HG03045 (cell line): Measurements from ENCODE around the gene NPBWR2.

Experiments
- ATAC-seq: cut with Tn5 transposase; IDR thresholded peaks from one replicate; pipeline ENCODE4 v1.9.1; 2021; ENCODE audit warnings: mild to moderate bottlenecking, moderate library complexity; ENCODE audit not compliant: unreplicated experiment

Gene NPBWR2

DNA sequence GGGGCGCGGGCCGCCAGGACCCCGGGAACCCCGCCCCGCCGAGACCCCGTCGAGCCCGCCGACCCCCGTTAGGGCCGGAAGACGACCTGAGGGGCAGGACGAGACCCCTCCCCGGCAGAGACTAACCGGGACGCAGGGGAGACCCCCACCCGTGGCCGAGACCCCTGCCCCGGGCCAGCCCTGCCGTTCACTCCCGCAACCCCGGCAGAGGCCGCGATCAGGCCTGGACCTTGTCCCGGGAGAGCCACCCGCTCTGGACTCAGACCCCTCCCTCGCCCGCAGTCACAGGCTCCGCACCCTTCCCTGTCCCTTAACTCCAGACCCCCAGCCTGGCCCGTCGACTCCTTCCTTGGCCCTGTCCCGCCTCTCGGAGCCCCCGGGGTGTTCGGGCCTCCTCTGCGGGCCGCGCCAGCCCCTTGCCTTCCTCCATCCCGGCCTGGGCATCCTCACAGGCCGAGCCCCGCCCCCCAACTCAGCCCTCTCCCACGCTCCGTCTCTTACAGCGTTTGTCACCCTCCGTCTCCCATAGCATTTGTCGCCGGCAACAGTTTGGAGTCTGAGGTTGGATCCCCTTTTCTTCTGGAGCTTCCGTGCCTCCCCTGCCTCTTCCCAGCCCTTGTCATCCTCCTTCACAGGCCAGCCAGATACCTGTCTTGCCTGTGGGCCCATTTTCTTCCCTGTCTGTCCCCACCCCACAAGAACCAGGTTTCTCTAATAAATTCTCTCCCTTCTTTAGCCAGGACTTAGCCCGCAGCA lies 43.8 kb downstream of the NPBWR2 start:
- ATAC-seq = no peak

DNA sequence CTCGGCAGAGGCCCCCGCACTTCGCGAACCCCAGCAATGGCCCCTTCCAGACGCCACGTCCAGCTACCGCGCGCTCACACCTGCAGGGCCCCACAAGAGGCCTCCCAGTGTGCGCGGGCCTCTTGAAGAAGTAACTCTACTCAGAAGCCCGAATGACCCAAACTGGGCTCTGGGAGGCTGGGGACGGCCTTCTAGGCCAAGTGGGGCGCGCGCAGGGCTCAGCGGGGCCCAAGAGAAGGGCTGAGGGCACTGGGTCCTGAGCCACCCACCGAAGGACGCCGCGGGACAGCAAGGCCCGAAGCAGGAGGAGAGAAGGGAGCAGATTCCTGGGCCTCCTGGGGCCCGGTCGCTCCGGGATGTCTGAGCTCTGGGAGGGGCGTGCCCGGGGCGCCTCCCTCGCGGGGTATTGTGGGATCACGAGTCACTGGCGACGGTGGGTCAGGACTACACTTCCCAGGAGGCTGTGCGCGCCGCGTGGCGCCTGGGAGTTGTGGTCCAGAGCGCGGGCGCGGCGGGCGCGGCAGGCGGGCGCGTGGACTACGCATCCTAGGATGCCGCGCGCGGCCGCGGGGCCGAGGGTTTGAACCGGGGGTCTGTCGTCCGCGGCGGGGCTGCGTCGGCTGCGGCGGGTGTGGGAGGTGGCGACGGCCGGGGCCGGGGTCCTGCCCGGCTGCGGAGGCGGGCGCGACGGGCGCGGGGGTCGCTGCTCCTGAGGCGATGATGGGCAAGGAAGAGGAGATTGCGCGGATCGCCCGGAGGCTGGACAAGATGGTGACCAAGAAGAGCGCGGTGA lies 44.6 kb downstream of the NPBWR2 start, which contains the start of gene TCEA2:
Gene TCEA2, plus strand, starts transcription at position 603 of the 793 bp plus-strand sequence. Its CDS starts 115 bp downstream, at position 718.
- peak; percentile 72 for ATAC-seq

DNA sequence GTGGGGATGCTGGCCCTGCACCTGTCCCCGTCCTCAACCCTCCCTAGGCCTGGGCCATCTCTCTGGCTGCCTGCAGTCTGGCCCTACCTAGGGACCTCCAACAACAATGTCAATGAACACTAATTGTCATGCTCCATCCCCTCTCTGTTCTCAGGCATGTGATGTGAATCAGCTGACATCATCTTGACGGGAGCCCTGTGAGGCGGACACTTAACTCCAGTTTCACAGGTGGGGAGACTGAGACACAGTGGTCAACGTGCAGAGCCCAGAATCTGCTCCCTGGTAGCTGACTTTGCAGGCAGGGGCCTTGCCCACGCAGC lies 45.1 kb downstream of the NPBWR2 start:
- no peak for ATAC-seq

DNA sequence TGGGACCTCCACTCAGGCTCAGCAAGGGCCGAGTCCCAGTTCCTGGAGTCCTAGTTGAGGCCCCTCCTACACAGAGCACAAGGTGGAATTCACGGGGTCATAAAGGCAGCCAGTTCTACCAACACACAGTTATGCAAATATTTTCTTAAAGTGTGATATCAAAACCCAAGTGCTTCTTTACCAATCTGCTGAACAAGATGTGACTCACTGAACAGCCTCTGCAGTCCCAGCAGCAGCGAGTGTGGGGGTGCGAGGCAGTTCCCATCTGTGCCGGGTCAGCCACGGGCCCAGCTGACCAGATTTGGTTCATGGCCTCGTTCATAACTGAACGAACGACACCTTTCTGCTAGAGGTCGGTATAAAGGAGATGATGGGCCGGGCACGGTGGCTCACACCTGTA lies 48.8 kb downstream of the NPBWR2 start:
- ATAC-seq = no peak

DNA sequence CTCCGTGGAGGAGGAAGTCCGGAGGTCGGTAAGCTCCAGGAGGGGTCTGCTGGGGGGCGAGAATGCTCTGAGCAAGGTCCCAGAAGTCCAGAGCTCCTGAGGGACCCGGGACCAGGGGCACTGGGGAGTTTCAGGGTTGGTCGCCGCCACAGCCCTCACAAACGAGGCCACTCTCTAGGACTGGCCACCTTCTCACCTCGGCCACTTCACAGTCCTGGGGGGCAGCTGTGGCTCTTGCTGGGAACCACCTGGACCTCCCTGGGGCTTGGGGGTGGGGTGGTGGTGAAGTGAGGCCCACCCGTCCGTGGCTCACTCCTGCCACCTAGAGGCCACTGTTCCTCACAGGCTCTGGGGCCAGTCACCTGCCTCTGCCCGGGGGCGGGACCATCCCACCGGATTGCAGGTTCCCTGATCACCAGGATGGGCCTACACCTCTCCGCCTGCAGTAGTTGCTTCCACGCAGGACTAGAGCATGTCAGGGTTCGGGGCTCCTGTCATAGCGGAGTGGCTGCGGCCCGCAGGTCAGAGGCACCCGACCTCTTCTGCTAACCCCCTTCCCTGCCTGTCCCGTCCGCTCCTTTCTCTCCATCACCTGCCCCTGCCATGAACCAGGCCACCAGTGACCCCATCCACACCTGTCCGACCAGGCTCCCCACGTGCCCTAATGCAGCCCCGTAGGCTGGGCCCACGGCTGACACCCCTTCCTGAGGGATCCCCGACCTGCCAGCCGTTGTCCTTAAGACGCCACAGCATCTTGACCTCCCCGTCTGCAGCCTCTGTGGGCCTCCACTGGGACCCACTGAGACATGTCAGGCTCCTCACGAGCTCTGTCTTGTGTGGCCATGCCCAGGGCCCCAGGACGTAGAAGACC lies 49.5 kb downstream of the NPBWR2 start:
- peak; percentile 41 for ATAC-seq

DNA sequence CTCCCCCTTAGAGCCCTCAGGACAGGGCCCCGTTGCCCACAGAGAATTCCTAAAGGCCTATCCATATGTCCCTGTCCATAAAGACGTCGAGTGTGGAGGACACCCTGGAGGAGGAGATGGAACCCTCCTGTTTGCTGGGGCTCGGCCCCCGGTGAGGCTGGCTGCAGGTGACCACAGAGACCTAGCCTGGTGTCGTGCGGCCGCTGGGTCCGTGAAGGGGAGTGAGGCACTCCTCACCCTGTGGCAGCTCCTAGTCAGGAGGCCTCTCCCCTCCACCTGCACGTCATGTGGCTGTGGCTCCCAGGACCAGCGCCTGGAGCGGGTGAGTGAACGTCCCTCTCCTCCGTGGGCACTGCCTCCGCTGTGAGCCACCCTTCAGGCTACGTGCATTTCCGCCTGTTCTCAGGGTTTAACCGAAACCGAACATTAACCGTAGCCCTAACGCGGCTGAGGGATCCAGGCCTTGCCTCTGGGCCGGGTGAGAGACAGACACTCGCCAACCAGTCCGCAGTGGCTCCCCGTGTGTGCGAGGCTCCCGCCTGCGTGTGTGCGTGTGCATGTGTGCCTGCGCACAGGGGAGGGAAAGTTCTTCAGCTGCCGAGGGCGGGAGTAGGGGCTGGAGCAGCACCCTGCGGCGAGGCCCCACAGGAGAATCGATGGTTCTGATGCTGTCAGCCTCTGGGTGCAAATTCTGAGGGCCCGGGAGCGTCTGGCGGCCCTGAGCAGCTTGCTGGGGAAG lies 50.3 kb downstream of the NPBWR2 start:
- peak; percentile 20 for ATAC-seq

DNA sequence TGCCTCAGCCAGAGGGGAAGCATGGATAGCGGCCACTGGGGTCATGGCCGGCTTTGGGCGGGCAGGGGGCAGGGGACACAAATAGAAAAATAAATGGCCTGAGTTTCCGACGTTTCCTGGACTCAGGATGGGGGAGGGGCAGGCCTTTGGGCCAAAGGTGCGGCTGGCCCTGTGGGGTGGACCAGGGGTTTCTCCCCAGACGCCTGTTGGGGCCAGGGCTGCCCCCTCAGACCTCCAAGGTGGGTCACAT lies 50.8 kb downstream of the NPBWR2 start:
- ATAC-seq = no peak

DNA sequence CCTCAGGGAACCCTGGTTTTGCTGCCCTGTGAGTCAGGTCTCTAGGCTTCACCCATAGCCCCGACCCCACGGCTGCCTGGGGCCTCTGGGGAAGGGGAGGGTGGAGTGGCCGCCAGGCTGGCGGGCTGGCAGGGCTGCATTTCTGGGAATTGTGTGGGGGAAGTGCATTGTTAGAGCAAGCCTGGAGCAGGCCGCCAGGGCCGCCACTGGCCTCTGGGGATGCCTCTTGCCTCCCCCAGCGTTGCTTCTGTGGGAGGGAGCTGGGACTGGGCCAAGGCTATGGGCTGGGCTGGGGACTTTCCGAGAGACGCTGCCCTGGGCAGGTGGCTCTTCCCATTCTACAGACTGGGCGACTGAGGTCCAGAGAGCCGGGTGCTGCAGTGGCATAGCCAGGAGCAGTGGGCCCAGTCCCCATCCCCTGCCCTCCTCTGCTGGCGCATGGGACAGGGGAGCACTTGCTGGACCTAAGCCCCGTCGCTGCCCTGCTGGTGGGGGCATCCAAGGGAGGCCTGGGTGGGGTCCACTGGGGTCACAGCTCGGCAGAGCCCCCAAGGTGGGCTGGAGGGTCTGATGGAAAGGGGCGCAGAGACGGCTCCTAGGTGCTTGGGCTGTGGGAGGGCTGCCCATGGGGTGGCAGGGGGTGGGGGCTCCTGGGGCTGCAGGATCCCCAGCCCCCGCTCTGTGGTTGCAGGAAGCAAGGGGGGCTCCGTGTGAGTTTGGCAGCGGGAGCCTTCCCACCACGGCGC lies 51.3 kb downstream of the NPBWR2 start:
- no peak for ATAC-seq

DNA sequence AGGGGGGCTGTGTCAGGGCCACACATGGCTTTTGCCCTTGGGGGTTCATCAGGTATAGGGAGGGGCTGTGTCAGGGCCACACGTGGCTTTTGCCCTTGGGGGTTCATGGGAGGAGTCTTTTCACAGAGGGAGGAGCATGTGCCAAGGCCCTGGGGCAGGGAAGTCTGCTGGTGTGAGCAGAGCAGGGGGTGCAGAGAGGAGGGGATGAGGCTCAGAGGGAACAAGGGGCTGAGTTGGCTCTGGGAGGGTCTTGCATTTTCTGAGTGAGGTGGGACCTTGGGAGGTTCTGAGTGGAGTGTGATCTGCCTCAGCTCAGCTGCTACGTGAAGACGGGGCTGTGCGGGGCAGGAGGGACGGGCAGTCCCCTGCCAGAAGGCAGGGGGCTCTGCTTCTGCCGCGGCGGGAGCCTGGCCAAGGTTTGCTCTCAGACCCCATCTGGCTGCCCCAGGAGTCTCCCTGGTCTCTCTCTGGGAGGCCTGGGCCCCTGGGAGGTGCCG lies 51.9 kb downstream of the NPBWR2 start:
- ATAC-seq = no peak

DNA sequence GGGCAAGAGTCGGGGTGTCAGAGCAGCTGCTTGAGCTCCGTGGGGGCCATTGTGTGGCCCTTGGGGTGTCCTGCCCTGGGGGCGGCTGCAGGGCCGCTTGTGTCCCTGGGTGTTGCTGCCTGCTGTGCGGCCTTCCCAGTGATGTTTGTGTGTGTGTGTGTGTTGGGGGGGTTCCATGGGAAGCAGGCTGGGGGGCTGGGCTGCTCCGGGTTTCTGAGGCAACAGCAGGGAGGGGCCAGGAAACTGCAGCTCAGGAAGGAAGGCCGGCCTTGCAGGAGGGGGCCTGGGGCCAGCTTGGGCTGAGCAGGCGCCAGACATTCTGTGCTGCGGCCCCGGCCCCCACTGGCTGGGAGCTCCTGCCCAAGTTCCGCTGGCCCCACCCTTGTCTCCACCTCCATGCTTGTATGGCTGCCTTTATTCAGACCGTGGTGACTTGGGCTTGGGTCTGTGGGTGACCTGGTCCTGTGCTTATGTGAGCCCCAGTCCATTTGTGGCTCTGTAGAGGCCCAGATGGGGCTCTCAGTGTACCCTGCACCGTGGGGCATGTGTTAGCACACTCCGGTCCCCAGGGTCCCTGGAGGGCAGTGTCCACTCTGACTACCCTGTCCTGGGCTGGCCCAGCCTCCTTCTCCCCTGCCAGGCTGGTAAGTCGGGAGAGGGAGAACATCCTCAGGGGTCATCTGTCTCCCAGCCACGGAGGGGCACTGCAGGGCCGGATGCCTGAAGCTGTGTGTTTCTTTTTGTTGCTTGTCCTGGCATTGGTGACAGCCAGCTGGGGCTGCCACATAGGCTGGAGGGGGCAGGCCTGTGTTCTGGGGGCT lies 53.3 kb downstream of the NPBWR2 start:
- ATAC-seq = no peak
